ENCODE measurements around the gene ADARB1. TPM values are rescaled to one million over a fixed set of nuclear protein-coding genes. Genes with fewer than 3 reads are reported as not detected.
"Not testable (repeated sequence)": the region's sequence is repeated elsewhere in the genome, so short reads cannot be mapped to it uniquely, and the experiment has no call there.

ADARB1 gene
- total and polyA plus RNA-seq, 4 experiments from 2014 or later: 4.6 to 50.0 (median 30.9) TPM

DNA sequence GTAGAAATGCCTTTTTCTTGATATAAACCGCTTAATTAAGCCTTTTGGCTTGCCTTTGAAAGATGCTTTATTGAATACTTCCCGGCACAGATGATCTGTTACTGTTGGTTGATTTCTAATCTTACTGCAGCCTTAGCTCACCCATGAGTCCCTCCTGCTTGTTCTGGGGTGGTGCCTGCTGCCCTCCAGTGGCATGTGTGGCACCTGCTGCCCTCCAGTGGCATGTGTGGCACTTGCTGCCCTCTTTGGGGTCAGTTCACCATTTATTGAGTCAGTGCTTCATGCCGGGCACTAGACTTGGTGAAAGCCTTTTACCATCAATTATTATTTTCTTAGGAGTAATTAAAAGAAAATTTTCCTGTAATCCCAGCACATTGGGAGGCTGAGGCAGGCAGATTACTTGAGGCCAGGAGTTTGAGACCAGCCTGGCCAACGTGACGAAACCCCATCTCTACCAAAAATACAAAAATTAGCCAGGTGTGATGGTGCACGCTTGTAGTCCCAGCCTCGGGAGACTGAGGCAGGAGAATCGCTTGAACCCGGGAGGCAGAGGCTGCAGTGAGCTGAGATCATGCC, 54.3 kb downstream of the ADARB1 start:
- peak overlapping the region in 2 of 7 donors; percentile 25 to 48 for H3K27ac Mint-ChIP-seq
- intact Hi-C loops (cut with micrococcal nuclease): loop anchor here (1.0 to 5.0 kb wide), 4 partner anchors 49 to 327 kb away; partner anchors contain the start of gene UBE2G2
- ChIA-PET POLR2A (ENCODE audit: partially characterized antibody) (interaction anchor here (0.5 to 3.0 kb wide), 9 partner anchors 9 to 255 kb away, joined by 3 to 12 read pairs (median 4); partner anchors contain the start of genes ADARB1 and PTTG1IP), CTCF (ENCODE audit: partially characterized antibody) (interaction anchor here (0.6 to 13.1 kb wide), 41 partner anchors 10 to 329 kb away, joined by 3 to 363 read pairs (median 4); partner anchors contain the start of genes ADARB1 and SLX9)
- no peaks in the 10 kb centered on the region for H3K27me3 Mint-ChIP-seq
- H3K36me3 Mint-ChIP-seq: peaks cover 14 to 16% of the 10 kb centered on the region in 2 donors
- H3K4me3 Mint-ChIP-seq: no peak overlapping the region
- peaks cover 20 to 44% (median 25%) of the 10 kb centered on the region in 4 donors for H3K4me1 Mint-ChIP-seq
- H3K9me3 ChIP-seq (ENCODE audit: control insufficient read depth in 1 of 2, low read length in 2 of 2): no peaks in the 10 kb centered on the region
- no peaks in the 10 kb centered on the region for H3K4me1 ChIP-seq (ENCODE audit: insufficient read depth, low read length)
- H3K27ac ChIP-seq (ENCODE audit: low read depth, low read length): no peak overlapping the region
- H3K27me3 ChIP-seq (ENCODE audit: insufficient read depth, low read length): no peaks in the 10 kb centered on the region
- H3K4me3 ChIP-seq (ENCODE audit: low read length in 2 of 2): no peak overlapping the region
- no peaks in the 10 kb centered on the region for H3K36me3 ChIP-seq (ENCODE audit: insufficient read depth, low read length)
- H3K9me3 Mint-ChIP-seq: no peaks in the 10 kb centered on the region
- peak; percentile 71 to 79 (median 75) for DNase-seq

DNA sequence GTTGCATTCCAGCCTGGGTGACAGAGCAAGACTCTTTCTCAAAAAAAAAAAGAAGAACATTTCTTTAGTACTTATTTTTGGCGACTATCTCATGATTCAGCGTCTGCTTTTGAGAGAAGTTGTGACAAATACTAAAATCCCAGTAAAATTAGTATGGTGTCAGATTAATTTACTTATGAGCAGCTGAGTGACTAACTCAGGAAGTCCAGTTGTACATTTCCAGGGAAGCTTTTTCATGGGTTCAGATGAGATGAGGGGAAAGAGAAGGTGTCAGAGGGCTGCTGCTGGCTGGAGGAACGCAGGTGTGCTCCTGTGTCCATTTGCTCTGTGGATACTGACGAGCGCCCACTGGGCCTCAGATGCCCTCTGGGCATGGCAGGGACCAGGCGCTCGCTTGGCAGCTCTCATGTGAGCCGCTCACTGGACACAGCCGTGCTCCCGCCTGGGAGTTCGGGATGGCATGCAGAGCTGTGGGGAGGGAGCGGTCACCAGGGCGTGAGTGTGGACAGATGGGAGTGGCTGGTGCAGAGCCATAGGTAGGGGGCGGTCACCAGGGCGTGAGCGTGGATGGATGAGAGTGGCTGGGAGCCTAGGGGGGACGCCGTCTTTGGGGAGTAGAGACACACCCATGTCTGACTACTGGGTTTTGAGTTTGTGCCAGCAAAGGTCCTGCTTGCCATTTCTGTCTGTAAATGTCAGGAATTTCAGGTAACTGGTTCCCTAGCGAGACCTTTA, 55.0 kb downstream of the ADARB1 start:
- H3K27me3 ChIP-seq (ENCODE audit: insufficient read depth, low read length): no peaks in the 10 kb centered on the region
- no peak overlapping the region for H3K27ac ChIP-seq (ENCODE audit: low read depth, low read length)
- ChIA-PET POLR2A (ENCODE audit: partially characterized antibody) (interaction anchor here (1.0 to 3.0 kb wide), 5 partner anchors 8 to 180 kb away, joined by 4 to 12 read pairs (median 10); partner anchors contain the start of gene ADARB1), CTCF (ENCODE audit: partially characterized antibody) (interaction anchor here (1.0 to 13.1 kb wide), 17 partner anchors 8 to 181 kb away, joined by 3 to 363 read pairs (median 10); partner anchors contain the start of gene SLX9)
- H3K9me3 ChIP-seq (ENCODE audit: control insufficient read depth in 1 of 2, low read length in 2 of 2): no peaks in the 10 kb centered on the region
- H3K27ac Mint-ChIP-seq: peak overlapping the region in 1 of 7 donors; percentile 43
- no peak overlapping the region for H3K4me3 Mint-ChIP-seq
- intact Hi-C loops (cut with micrococcal nuclease): loop anchor here (5.0 kb wide), 1 partner anchor 162 kb away; no protein-coding TSS in a partner anchor
- H3K4me1 Mint-ChIP-seq: peaks cover 18 to 42% (median 25%) of the 10 kb centered on the region in 4 donors
- no peak for DNase-seq
- no peaks in the 10 kb centered on the region for H3K9me3 Mint-ChIP-seq
- H3K36me3 Mint-ChIP-seq: peaks cover 14 to 15% of the 10 kb centered on the region in 2 donors
- H3K36me3 ChIP-seq (ENCODE audit: insufficient read depth, low read length): no peaks in the 10 kb centered on the region
- no peaks in the 10 kb centered on the region for H3K4me1 ChIP-seq (ENCODE audit: insufficient read depth, low read length)
- no peaks in the 10 kb centered on the region for H3K27me3 Mint-ChIP-seq
- H3K4me3 ChIP-seq (ENCODE audit: low read length in 2 of 2): no peak overlapping the region

- Mint-ChIP-seq H3K27me3 (no peaks in the 10 kb centered on the region), H3K4me1 (peaks cover 16 to 34% (median 24%) of the 10 kb centered on the region in 4 donors), H3K4me3 (no peak overlapping the region), H3K36me3 (peaks cover 14 to 20% of the 10 kb centered on the region in 2 donors), H3K9me3 (no peaks in the 10 kb centered on the region), H3K27ac (no peak overlapping the region)
- Histone ChIP-seq H3K9me3 (ENCODE audit: control insufficient read depth in 1 of 2, low read length in 2 of 2) (no peaks in the 10 kb centered on the region), H3K4me1 (ENCODE audit: insufficient read depth, low read length) (no peaks in the 10 kb centered on the region), H3K27ac (ENCODE audit: low read depth, low read length) (no peak overlapping the region), H3K4me3 (ENCODE audit: low read length in 2 of 2) (no peak overlapping the region), H3K36me3 (ENCODE audit: insufficient read depth, low read length) (peaks cover 8% of the 10 kb centered on the region), H3K27me3 (ENCODE audit: insufficient read depth, low read length) (no peaks in the 10 kb centered on the region)
- POLR2A ChIA-PET (ENCODE audit: partially characterized antibody): interaction anchor here (0.8 kb wide), 1 partner anchor 256 kb away, joined by 3 read pairs; no protein-coding TSS in a partner anchor
- CTCF ChIA-PET (ENCODE audit: partially characterized antibody): interaction anchor here (1.0 to 13.1 kb wide), 7 partner anchors 9 to 182 kb away, joined by 3 to 363 read pairs (median 45); partner anchors contain the start of gene SLX9
- intact Hi-C loops (cut with micrococcal nuclease): no loop called here
- no peak for DNase-seq
Measured at GRCh38 chr21:45130324-45130774, 56.0 kb downstream of the ADARB1 start.

DNA sequence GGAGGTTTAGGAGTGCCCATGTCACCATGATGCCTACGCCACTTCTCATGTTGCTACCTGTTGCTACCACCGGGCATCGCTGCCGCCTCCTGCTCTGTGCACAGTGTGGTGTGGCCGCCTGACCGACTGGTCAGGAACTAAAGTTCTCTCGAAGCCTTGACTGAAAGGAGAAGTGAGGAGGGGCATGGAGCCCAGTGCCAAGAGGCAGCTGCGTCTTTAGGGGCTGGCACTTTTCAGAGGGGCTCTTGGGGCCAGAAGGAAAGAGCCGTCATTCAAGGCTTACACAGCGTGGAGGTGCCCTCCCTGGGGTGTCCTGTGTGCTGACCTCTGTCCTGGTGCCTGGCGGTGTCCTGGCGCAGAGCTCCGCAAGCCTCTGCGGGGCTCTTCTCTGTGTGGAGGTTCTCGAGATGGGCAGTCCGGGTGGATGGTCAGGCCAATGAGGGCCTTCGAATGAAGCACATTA, 57.2 kb downstream of the ADARB1 start:
- no peaks in the 10 kb centered on the region for H3K27me3 Mint-ChIP-seq
- CTCF ChIA-PET (ENCODE audit: partially characterized antibody): interaction anchor here (1.2 to 13.1 kb wide), 4 partner anchors 9 to 183 kb away, joined by 4 to 363 read pairs (median 126); partner anchors contain the start of gene SLX9
- no peak for DNase-seq
- no peaks in the 10 kb centered on the region for H3K27me3 ChIP-seq (ENCODE audit: insufficient read depth, low read length)
- POLR2A ChIA-PET (ENCODE audit: partially characterized antibody): no interaction called here
- H3K9me3 ChIP-seq (ENCODE audit: control insufficient read depth in 1 of 2, low read length in 2 of 2): no peaks in the 10 kb centered on the region
- intact Hi-C loops (cut with micrococcal nuclease): no loop called here
- no peak overlapping the region for H3K4me3 ChIP-seq (ENCODE audit: low read length in 2 of 2)
- H3K4me1 ChIP-seq (ENCODE audit: insufficient read depth, low read length): no peaks in the 10 kb centered on the region
- H3K36me3 ChIP-seq (ENCODE audit: insufficient read depth, low read length): peaks cover 9% of the 10 kb centered on the region
- no peak overlapping the region for H3K4me3 Mint-ChIP-seq
- H3K4me1 Mint-ChIP-seq: peaks cover 10 to 28% (median 17%) of the 10 kb centered on the region in 4 donors
- H3K27ac ChIP-seq (ENCODE audit: low read depth, low read length): no peak overlapping the region
- H3K27ac Mint-ChIP-seq: no peak overlapping the region
- H3K9me3 Mint-ChIP-seq: no peaks in the 10 kb centered on the region
- peaks cover 9 to 21% of the 10 kb centered on the region in 2 donors for H3K36me3 Mint-ChIP-seq

DNA sequence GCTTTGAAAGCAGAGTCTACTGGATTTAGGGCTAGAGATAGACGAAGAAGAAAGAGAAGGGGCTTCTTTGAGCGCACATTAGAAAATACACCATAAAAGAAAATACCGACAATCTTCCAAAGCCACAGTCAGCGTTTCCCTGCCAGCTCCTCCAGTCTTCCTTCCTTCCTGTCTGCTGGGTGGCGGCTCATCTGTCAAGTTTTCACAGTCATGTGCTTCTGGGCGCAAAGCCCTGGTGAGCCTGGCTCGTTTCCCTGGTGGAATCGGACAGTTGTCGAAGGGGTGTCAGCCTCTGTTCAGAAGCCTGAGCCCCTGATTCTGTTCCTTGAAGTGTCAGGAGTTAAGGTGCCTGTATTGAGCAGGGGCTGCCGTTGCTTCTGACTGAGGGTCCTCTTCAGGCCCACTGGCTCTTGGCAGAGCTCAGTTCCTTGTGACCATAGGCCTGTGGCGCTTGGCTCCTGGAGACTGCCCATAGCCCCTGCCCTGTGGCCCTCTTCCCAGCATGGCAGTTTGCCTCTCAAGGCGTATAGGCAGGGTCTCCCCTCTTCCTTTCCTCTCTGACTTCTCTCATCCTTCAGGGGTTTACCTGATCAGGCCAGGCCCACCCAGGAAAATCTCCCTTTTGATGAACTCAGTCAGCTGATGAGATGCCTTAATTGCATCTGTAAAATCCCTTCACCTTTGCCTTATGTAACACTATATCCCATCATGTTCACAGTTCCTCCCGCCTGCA, 58.6 kb downstream of the ADARB1 start:
- Mint-ChIP-seq H3K9me3 (no peaks in the 10 kb centered on the region), H3K4me3 (no peak overlapping the region), H3K4me1 (peaks cover 13 to 28% (median 16%) of the 10 kb centered on the region in 4 donors), H3K27me3 (no peaks in the 10 kb centered on the region), H3K36me3 (peaks cover 6 to 26% of the 10 kb centered on the region in 2 donors), H3K27ac (peak overlapping the region in 5 of 7 donors; percentile 31 to 87 (median 36))
- CTCF ChIA-PET (ENCODE audit: partially characterized antibody): interaction anchor here (1.2 to 9.3 kb wide), 2 partner anchors 8 to 185 kb away, joined by 4 to 363 read pairs; partner anchors contain the start of gene SLX9
- intact Hi-C loops (cut with micrococcal nuclease): no loop called here
- Histone ChIP-seq H3K4me3 (ENCODE audit: low read length in 2 of 2) (no peak overlapping the region), H3K27ac (ENCODE audit: low read depth, low read length) (no peak overlapping the region), H3K9me3 (ENCODE audit: control insufficient read depth in 1 of 2, low read length in 2 of 2) (no peaks in the 10 kb centered on the region), H3K27me3 (ENCODE audit: insufficient read depth, low read length) (no peaks in the 10 kb centered on the region), H3K4me1 (ENCODE audit: insufficient read depth, low read length) (no peaks in the 10 kb centered on the region), H3K36me3 (ENCODE audit: insufficient read depth, low read length) (peaks cover 9% of the 10 kb centered on the region)
- POLR2A ChIA-PET (ENCODE audit: partially characterized antibody): no interaction called here
- DNase-seq: no peak

DNA sequence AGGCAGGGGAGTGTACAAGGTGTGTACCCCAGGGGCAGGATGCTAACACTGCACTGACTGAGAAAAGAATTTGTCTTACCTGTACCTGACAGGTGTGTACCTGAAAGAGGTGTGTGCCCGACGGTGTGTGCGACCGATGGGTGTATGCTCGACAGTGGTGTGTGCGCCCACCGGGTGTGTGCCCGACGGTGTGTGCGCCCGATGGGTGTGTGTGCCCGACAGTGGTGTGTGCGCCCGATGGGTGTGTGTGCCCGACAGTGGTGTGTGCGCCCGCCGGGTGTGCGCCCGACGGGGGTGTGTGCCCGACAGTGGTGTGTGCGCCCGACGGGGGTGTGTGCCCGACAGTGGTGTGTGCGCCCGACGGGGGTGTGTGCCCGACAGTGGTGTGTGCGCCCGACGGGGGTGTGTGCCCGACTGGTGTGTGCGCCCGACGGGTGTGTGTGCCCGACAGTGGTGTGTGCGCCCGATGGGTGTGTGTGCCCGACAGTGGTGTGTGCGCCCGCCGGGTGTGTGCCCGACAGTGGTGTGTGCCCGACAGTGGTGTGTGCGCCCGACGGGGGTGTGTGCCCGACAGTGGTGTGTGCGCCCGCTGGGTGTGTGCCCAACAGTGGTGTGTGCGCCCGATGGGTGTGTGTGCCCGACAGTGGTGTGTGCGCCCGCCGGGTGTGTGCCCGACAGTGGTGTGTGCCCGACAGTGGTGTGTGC, 59.3 kb downstream of the ADARB1 start:
- H3K27me3 ChIP-seq (ENCODE audit: insufficient read depth, low read length); H3K27me3 Mint-ChIP-seq; H3K9me3 ChIP-seq (ENCODE audit: control insufficient read depth in 1 of 2, low read length in 2 of 2); H3K27ac ChIP-seq (ENCODE audit: low read depth, low read length); H3K9me3 Mint-ChIP-seq; POLR2A ChIA-PET (ENCODE audit: partially characterized antibody); intact Hi-C loops (cut with micrococcal nuclease); H3K4me3 ChIP-seq (ENCODE audit: low read length in 2 of 2); DNase-seq; CTCF ChIA-PET (ENCODE audit: partially characterized antibody); H3K36me3 ChIP-seq (ENCODE audit: insufficient read depth, low read length); H3K4me1 ChIP-seq (ENCODE audit: insufficient read depth, low read length); H3K4me3 Mint-ChIP-seq: not testable (repeated sequence)
- H3K36me3 Mint-ChIP-seq: peaks cover 6 to 25% of the 10 kb centered on the region in 2 donors
- H3K27ac Mint-ChIP-seq: peak overlapping the region in 2 of 7 donors; percentile 36 to 48
- peaks cover 10 to 24% (median 13%) of the 10 kb centered on the region in 4 donors for H3K4me1 Mint-ChIP-seq
